HCT116 (cell line): Measurements from ENCODE around the gene OR6Q1. TPM values are rescaled to one million over a fixed set of nuclear protein-coding genes. Genes with fewer than 3 reads are reported as not detected.

Source experiments
- ATAC-seq: fragments of 200-7000 bp; cut with Tn5 transposase; 2 replicates; pipeline ENCODE4 v1.9.1; 2020; ENCODE audit warnings: mild to moderate bottlenecking, moderate library complexity
- BruUV-seq: library from RNA; stranded (reverse); fragments of 400-500 nt; replicated peaks from 2 replicates; lab custom pipeline; 2021; lab: Mats Ljungman, UMichigan
- CTCF ChIA-PET: fragments of 300-600 bp; sonication (Branson Sonifier 250); formaldehyde crosslinking; loops from one replicate; lab custom pipeline; 2021; ENCODE audit warnings: antibody characterized with exemption; lab: Charles Lee
- POLR2A ChIA-PET: fragments of 300-600, 350-600 bp; sonication (Branson Sonifier 250); formaldehyde crosslinking; loops from one replicate; lab custom pipeline; 2021; ENCODE audit warnings: antibody characterized with exemption; lab: Charles Lee
- RAD21 ChIA-PET, 2 experiments: fragments of 300-600 bp; sonication (Branson Sonifier 250); formaldehyde crosslinking; loops; one replicate each; lab custom pipeline; 2023; ENCODE audit warnings: low total read pairs in 2 of 2; ENCODE audit not compliant: uncharacterized antibody in 2 of 2, unreplicated experiment in 2 of 2, low non-redundant PET in 1 of 2; lab: Charles Lee
- DNase-seq: peaks from one replicate; pipeline ENCODE4 v3.0.0-alpha.2; 2010; ENCODE audit warnings: low read depth, low spot score
- H2AFZ ChIP-seq: fragments of 200-600 bp; shearing (Covaris generic), sonication (generic); 2 replicates; pipeline ENCODE4 v1.6.1; 2017; ENCODE audit warnings: low read depth, mixed run types, mixed read lengths, antibody characterized with exemption, low read length; ENCODE audit not compliant: poor library complexity, severe bottlenecking
- H3K27ac ChIP-seq: 2 replicates; pipeline ENCODE4 v1.5.1; 2012; ENCODE audit warnings: low read depth, low read length
- H3K27me3 ChIP-seq: fragments of 200-600 bp; sonication (generic); 2 replicates; pipeline ENCODE4 v1.6.1; 2016; ENCODE audit warnings: mixed run types, low read length, mixed read lengths; ENCODE audit not compliant: insufficient read depth
- H3K36me3 ChIP-seq, 2 experiments: fragments of 200-500 bp in 1 of 2; fragments of 200-600 bp in 1 of 2; sonication (Bioruptor generic) in 1 of 2; sonication (generic) in 1 of 2; 2 replicates each; pipeline versions ENCODE4 v1.5.1 to v1.6.1; 2014 to 2016; ENCODE audit warnings: low read length in 2 of 2, inconsistent platforms in 1 of 2, mixed read lengths in 1 of 2, mixed run types in 1 of 2; ENCODE audit not compliant: insufficient read depth in 2 of 2, control insufficient read depth in 1 of 2
- H3K4me1 ChIP-seq, 2 experiments: fragments of 200-600 bp in 1 of 2; sonication (generic) in 1 of 2; 2 replicates each; pipeline versions ENCODE4 v1.5.1 to v1.6.1; 2012 to 2017; ENCODE audit warnings: low read length in 2 of 2, inconsistent platforms in 1 of 2, mild to moderate bottlenecking in 1 of 2, mixed read lengths in 1 of 2, mixed run types in 1 of 2, moderate library complexity in 1 of 2; ENCODE audit not compliant: insufficient read depth in 2 of 2, control insufficient read depth in 1 of 2
- H3K4me2 ChIP-seq: fragments of 200-600 bp; sonication (generic); 2 replicates; pipeline ENCODE4 v1.6.1; 2017; ENCODE audit warnings: mixed run types, low read length, mixed read lengths
- H3K4me3 ChIP-seq, 2 experiments: fragments of 200-600 bp in 1 of 2; sonication (generic) in 1 of 2; replicated peaks in 1 of 2; 2 replicates each; pipeline ENCODE4 v1.5.1; 2011 to 2016; ENCODE audit warnings: low read length in 2 of 2, control low read depth in 1 of 2, low read depth in 1 of 2, mild to moderate bottlenecking in 1 of 2, mixed read lengths in 1 of 2, mixed run types in 1 of 2
- H3K79me2 ChIP-seq: fragments of 200-600 bp; sonication (generic); 2 replicates; pipeline ENCODE4 v1.6.1; 2017; ENCODE audit warnings: mild to moderate bottlenecking, mixed run types, low read length, moderate library complexity, mixed read lengths; ENCODE audit not compliant: insufficient read depth
- H3K9ac ChIP-seq: fragments of 200-600 bp; sonication (generic); 2 replicates; pipeline ENCODE4 v1.6.1; 2016; ENCODE audit warnings: low read length, mixed read lengths
- H3K9me2 ChIP-seq: fragments of 200-600 bp; sonication (generic), shearing (Covaris generic); 2 replicates; pipeline ENCODE4 v1.6.1; 2017; ENCODE audit warnings: mixed run types, mild to moderate bottlenecking, moderate library complexity; ENCODE audit not compliant: insufficient read depth
- H3K9me3 ChIP-seq, 2 experiments: fragments of 200-500 bp in 1 of 2; fragments of 200-600 bp in 1 of 2; sonication (Bioruptor generic) in 1 of 2; sonication (generic) in 1 of 2; 2 replicates each; pipeline ENCODE4 v1.6.1; 2014 to 2017; ENCODE audit warnings: low read length in 2 of 2, mixed read lengths in 2 of 2, inconsistent platforms in 1 of 2, low read depth in 1 of 2, mild to moderate bottlenecking in 1 of 2, mixed run types in 1 of 2, moderate library complexity in 1 of 2; ENCODE audit not compliant: control insufficient read depth in 1 of 2, insufficient read depth in 1 of 2
- H4K20me1 ChIP-seq: fragments of 200-600 bp; sonication (generic), shearing (Covaris generic); 2 replicates; pipeline ENCODE4 v1.6.1; 2017; ENCODE audit warnings: mixed run types, mild to moderate bottlenecking, moderate library complexity; ENCODE audit not compliant: insufficient read depth
- CEBPB ChIP-seq: IDR thresholded peaks from 2 replicates; pipeline ENCODE4 v1.6.1; 2012; ENCODE audit warnings: low read depth
- EGR1 ChIP-seq: IDR thresholded peaks from 2 replicates; pipeline ENCODE4 v1.6.1; 2012; ENCODE audit warnings: low read depth
- ELF1 ChIP-seq: IDR thresholded peaks from 2 replicates; pipeline ENCODE4 v1.6.1; 2012; ENCODE audit warnings: low read depth, borderline replicate concordance
- EZH2 ChIP-seq: fragments of 200-600 bp; sonication (generic); IDR thresholded peaks from 2 replicates; pipeline ENCODE4 v1.6.1; 2017; ENCODE audit warnings: antibody characterized with exemption, mixed run types
- EZH2phosphoT487 ChIP-seq: fragments of 200-600 bp; IDR thresholded peaks from 2 replicates; pipeline ENCODE4 v1.6.1; 2018; ENCODE audit warnings: antibody characterized with exemption, borderline replicate concordance
- JUND ChIP-seq: IDR thresholded peaks from 2 replicates; pipeline ENCODE4 v1.6.1; 2012
- MAX ChIP-seq: IDR thresholded peaks from 2 replicates; pipeline ENCODE4 v1.6.1; 2012
- POLR2A ChIP-seq: IDR thresholded peaks from 2 replicates; pipeline ENCODE4 v1.7.0; 2011; ENCODE audit warnings: borderline replicate concordance; ENCODE audit not compliant: insufficient read depth, insufficient read length; ENCODE audit errors: extremely low read depth
- SP1 ChIP-seq: IDR thresholded peaks from 2 replicates; pipeline ENCODE4 v1.6.1; 2012; ENCODE audit warnings: low read depth
- YY1 ChIP-seq: IDR thresholded peaks from 2 replicates; pipeline ENCODE4 v1.6.1; 2011; ENCODE audit warnings: low read length, low read depth, moderate library complexity, mild to moderate bottlenecking; ENCODE audit not compliant: insufficient replicate concordance; ENCODE audit errors: extremely low read depth
- intact Hi-C: fragments of 100-400 bp; cut with micrococcal nuclease; formaldehyde crosslinking; loops from 2 replicates; pipeline ENCODE4 v1.10.0; 2022
- total RNA-seq: library from RNA; stranded (reverse); gene quantifications from one replicate; pipeline ENCODE4 v1.2.1, GENCODE V29; 2021; ENCODE audit not compliant: unreplicated experiment
- TF ChIP-seq, protein P1 (sequence below): IDR thresholded peaks from 2 replicates; pipeline ENCODE4 v1.6.1; 2011; ENCODE audit warnings: mild to moderate bottlenecking, low read length, moderate library complexity; ENCODE audit not compliant: insufficient replicate concordance; ENCODE audit errors: extremely low read depth

Gene OR6Q1
- total RNA-seq, 1 experiment from 2014 or later: not detected

DNA sequence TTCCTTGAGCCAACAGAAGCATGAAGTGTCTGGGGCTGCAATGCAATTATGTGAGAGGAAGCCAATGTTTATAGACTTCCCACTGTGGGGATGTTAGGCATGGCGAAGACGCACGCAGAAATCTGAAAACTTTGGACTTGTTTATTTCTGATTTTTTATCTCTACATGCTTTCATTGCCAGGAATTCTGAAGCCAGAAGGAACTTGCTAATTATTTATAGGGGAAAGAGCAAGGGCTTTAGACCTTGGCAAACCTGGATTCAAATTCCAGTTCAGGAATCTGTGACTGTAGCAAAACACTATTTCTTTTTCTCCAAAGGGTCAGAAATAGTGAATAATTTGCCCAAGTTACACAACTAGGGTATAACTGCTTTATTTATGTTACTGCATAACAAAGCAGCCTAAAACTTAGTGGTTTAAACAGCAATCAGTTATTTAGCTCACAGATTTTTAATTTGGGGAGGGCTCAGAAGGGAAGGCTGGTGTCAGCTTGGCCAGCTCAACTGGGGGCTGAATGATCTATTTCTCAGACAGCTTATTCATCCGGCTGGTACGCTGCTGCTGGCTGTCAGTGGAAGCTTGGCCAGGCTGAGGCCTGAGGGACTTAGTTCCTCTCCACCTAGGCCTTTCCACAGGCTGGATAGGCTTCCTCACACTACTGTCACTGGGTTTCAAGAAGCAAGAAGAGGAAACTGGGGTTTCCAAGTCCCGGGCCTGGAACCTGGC, 1.9 kb upstream of the OR6Q1 start:
- BruUV-seq: no TSS peak
- H3K79me2 ChIP-seq: no peaks in the 10 kb centered on the region
- RAD21 ChIA-PET: no interaction called here
- no peak for DNase-seq
- H3K27ac ChIP-seq: no peak overlapping the region
- no peak overlapping the region for H2AFZ ChIP-seq
- no peaks in the 10 kb centered on the region for H4K20me1 ChIP-seq
- no peak overlapping the region for H3K9ac ChIP-seq
- TF ChIP-seq EZH2 (no peak), EZH2phosphoT487 (no peak), SP1 (no peak), EGR1 (no peak), CEBPB (no peak), POLR2A (no peak), JUND (no peak), MAX (no peak), ELF1 (no peak), YY1 (no peak)
- TF ChIP-seq, protein P1, sequence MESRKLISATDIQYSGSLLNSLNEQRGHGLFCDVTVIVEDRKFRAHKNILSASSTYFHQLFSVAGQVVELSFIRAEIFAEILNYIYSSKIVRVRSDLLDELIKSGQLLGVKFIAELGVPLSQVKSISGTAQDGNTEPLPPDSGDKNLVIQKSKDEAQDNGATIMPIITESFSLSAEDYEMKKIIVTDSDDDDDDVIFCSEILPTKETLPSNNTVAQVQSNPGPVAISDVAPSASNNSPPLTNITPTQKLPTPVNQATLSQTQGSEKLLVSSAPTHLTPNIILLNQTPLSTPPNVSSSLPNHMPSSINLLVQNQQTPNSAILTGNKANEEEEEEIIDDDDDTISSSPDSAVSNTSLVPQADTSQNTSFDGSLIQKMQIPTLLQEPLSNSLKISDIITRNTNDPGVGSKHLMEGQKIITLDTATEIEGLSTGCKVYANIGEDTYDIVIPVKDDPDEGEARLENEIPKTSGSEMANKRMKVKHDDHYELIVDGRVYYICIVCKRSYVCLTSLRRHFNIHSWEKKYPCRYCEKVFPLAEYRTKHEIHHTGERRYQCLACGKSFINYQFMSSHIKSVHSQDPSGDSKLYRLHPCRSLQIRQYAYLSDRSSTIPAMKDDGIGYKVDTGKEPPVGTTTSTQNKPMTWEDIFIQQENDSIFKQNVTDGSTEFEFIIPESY: no peak
- TF ChIP-seq, all 23 proteins: peak for 0
- H3K9me2 ChIP-seq: no peaks in the 10 kb centered on the region
- ATAC-seq: no peak
- H3K36me3 ChIP-seq: no peaks in the 10 kb centered on the region
- CTCF ChIA-PET: no interaction called here
- H3K9me3 ChIP-seq: no peaks in the 10 kb centered on the region
- intact Hi-C loops: no loop called here
- H3K4me1 ChIP-seq: no peaks in the 10 kb centered on the region
- H3K4me3 ChIP-seq: no peak overlapping the region
- H3K27me3 ChIP-seq: 0 out of 2 replicates have a peak, but pooled peaks cover 5% of the 10 kb centered on the region
- no peak overlapping the region for H3K4me2 ChIP-seq
- POLR2A ChIA-PET: no interaction called here
